ENCODE measurements around the gene PRKCZ.

Gene PRKCZ

GRCh38 chr1:2097386-2098300 is 47.4 kb downstream of the PRKCZ start:
- no peak for DNase-seq (ENCODE audit: low read depth)
- no peak overlapping the region for H3K4me3 ChIP-seq (replicated peaks; ENCODE audit: low read depth, low read length)
- no peak for TF ChIP-seq CTCF (IDR thresholded peaks at IDR 0.05; ENCODE audit: low read length, missing control alignments)

- TF ChIP-seq CTCF (IDR thresholded peaks at IDR 0.05; ENCODE audit: low read length, missing control alignments), result no peak
- no peak overlapping the region for H3K4me3 ChIP-seq (replicated peaks; ENCODE audit: low read depth, low read length)
- no peak for DNase-seq (ENCODE audit: low read depth)
These were observed 48.1 kb downstream of the PRKCZ start for GRCh38 chr1:2098301-2098698.

- no peak for TF ChIP-seq CTCF (IDR thresholded peaks at IDR 0.05; ENCODE audit: low read length, missing control alignments)
- DNase-seq (ENCODE audit: low read depth), result no peak
- no peak overlapping the region for H3K4me3 ChIP-seq (replicated peaks; ENCODE audit: low read depth, low read length)
These were observed 48.9 kb downstream of the PRKCZ start for GRCh38 chr1:2098839-2099785.

- no peak overlapping the region for H3K4me3 ChIP-seq (replicated peaks; ENCODE audit: low read depth, low read length)
- no peak for DNase-seq (ENCODE audit: low read depth)
- TF ChIP-seq CTCF (IDR thresholded peaks at IDR 0.05; ENCODE audit: low read length, missing control alignments), result no peak
These were observed 49.9 kb downstream of the PRKCZ start for GRCh38 chr1:2099886-2100779.

GRCh38 chr1:2100780-2101108 is 50.5 kb downstream of the PRKCZ start:
- TF ChIP-seq CTCF (IDR thresholded peaks at IDR 0.05; ENCODE audit: low read length, missing control alignments), result no peak
- no peak overlapping the region for H3K4me3 ChIP-seq (replicated peaks; ENCODE audit: low read depth, low read length)
- no peak for DNase-seq (ENCODE audit: low read depth)

GRCh38 chr1:2101531-2101930 is 51.3 kb downstream of the PRKCZ start:
- DNase-seq (ENCODE audit: low read depth), result no peak
- TF ChIP-seq CTCF (IDR thresholded peaks at IDR 0.05; ENCODE audit: low read length, missing control alignments), result no peak
- no peak overlapping the region for H3K4me3 ChIP-seq (replicated peaks; ENCODE audit: low read depth, low read length)
